Stimulated activated CD8-positive, alpha-beta memory T cell treated with anti-CD3 and anti-CD28 coated beads, Interleukin-15, amount 100 ng/mL, for 1 hour (primary cell): ENCODE measurements around the gene DFFA.
"Not testable (repeated sequence)": the region's sequence is repeated elsewhere in the genome, so short reads cannot be mapped to it uniquely, and the experiment has no call there.

Experiments used
- DNase-seq: peaks from one replicate; pipeline ENCODE4 v3.0.0-alpha.2; 2020; ENCODE audit warnings: low read depth

The DFFA gene

DNA sequence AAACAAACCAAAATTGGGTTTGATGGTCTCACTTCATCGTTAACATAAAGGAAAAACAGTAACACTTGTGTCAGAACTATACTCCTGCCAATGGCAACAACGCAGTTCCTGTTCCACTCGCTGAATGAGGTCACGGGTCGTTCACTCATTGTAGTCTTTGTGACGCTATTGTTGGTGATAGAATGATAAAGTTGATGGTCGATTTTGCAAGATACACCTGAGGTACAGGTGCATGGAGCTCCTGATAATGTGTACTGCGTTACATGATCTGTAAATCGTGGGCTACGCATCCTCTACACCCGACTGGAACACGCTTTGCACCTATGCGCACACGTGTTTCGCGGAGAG lies 42.5 kb downstream of the DFFA start:
- no peak for DNase-seq

DNA sequence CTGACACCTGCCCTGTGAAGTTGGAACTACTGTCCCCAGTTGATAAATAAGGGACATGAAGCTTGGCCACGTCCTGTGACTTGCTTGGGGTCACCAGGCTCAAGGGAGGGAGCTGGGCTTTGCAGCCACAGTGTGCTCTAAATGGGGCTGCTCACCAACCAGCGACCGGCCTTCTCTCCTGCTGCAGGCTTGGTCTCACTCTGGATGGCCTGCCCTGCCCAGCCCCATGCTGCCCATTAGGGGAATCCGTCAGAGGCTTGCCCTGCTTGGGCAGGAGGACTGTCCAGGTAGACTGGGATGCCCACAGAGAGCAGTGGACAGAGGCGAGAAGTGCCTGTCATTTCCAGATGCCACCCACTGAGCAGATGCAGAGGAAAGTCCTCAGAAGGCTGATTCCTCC lies 43.3 kb downstream of the DFFA start:
- DNase-seq: no peak

DNA sequence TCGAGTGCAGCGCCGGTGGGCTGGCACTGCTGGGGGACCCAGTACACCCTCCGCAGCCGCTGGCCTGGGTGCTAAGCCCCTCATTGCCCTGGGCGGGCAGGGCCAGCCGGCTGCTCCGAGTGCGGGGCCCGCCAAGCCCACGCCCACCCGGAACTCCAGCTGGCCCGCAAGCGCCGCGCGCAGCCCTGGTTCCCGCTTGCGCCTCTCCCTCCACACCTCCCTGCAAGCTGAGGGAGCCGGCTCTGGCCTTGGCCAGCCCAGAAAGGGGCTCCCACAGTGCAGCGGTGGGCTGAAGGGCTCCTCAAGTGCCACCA lies 45.8 kb downstream of the DFFA start:
- DNase-seq: not testable (repeated sequence)

DNA sequence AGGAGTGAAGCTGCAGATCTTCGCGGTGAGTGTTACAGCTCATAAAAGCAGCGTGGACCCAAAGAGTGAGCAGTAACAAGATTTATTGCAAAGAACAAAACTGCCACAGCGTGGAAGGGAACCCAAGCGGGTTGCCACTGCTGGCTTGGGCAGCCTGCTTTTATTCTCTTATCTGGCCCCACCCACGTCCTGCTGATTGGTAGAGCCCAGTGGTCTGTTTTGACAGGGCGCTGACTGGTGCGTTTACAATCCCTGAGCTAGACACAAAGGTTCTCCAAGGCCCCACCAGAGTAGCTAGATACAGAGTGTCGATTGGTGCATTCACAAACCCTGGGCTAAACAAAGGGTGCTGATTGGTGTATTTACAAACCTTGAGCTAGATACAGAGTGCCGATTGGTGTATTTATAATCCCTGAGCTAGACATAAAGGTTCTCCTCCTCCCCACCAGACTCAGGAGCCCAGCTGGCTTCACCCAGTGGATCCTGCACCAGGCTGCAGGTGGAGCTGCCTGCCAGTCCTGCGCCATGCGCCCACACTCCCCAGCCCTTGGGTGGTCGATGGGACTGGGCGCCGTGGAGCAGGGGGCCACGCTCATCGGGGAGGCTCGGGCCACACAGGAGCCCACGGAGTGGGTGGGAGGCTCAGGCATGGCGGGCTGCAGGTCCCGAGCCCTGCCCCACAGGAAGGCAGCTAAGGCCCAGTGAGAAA lies 46.3 kb downstream of the DFFA start:
- DNase-seq: not testable (repeated sequence)

DNA sequence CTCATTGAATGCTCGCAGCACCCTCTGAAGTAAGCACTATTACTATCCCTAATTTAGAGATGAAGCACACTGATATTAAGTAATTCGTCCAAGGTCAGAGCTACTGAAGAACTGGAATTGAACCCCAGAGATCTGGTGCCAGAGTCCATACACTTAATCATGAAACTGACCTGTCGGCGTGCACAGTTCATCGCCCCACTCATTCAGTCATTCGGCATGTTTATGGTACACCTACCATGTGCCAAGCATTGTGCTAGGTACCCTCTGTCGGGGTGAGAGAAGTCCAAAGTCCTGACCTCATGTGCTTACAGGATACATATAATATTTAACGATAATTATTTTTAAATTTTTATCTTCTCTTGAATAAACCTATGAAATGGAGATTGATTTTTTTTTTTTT lies 47.7 kb downstream of the DFFA start:
- no peak for DNase-seq

DNA sequence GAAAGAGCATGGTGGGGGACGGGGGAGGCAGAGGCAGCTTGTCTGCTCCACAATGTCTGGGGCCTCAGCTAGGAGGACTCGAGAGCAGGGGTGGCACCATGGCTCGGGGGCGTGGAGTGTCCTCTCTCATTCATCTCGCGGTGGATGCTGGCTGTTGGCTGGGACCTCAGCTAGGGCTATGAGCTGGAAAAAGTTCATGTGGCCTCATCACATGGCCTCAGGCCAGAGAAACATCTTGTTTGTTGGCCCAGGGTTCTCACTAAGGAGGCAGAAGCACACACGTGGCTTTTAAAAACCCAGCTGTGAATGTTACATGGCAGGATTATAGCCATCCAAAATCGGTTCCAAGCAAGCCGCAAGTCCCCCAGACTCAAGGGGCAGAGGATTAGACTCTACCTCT lies 48.3 kb downstream of the DFFA start:
- DNase-seq: no peak

DNA sequence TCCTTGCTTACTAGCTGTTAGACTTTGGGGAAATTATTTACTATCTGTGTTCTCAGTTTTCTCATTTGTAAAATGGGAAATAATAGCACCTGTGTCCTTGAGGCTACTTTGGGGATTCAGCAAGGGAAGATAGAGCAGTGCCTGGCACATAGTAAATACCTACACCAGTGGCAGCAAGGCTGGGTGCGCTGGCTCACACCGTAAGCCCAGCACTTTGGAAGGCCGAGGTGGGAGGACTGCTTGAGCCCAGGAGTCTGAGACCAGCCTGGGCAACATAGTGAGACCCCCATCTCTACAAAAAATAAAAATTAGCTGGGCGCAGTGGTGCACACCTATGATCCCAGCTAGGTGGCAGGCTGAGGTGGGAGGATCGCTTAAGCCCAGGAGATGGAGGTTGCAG lies 50.7 kb downstream of the DFFA start:
- no peak for DNase-seq

DNA sequence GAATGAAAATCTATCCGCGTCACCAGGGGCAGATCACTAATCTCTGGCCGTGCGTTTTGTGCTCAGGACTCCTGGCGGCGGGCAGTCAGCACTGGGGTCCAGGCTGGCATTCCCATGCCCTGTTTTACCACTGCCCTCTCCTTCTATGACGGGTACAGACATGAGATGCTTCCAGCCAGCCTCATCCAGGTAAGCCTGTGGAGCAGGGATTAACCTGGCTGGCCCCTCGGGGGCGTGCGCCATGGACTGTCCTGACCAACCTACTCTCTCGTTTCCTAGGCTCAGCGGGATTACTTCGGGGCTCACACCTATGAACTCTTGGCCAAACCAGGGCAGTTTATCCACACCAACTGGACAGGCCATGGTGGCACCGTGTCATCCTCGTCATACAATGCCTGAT lies 53.0 kb downstream of the DFFA start:
- DNase-seq: no peak

DNA sequence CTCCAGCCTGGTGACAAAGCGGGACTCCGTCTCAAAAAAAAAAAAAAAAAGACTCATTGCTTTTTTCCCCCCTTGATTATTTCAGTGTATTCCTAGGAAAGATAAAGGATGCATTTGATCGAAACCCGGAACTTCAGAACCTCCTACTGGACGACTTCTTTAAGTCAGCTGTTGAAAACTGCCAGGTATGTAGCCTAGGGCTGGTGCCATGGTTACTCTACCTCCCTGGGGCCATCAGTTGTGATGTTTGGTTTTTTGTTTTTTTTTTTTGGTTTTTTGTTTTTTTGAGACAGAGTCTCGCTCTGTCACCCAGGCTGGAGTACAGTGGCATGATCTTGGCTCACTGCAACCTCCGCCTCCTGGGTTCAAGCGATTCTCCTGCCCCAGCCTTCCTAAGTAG lies 53.6 kb downstream of the DFFA start:
- DNase-seq: not testable (repeated sequence)

DNA sequence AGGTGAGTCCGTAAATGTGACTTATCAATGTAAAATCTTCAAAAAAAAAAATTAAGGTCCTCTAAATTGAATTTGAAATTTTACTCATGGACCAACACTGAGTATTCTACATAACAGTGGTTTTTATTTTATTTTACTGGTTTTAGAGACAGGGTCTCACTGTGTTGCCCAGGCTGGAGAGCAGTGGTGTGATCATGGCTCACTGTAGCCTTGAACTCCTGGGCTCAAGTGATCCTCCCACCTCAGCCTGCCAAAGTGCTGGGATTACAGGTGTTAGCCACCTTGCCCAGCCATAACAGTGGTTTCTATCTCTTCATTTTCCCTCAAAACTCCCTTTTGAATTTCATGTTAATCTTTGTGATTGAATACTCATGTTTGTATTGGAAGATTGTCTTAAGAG lies 56.4 kb downstream of the DFFA start:
- DNase-seq: not testable (repeated sequence)

DNA sequence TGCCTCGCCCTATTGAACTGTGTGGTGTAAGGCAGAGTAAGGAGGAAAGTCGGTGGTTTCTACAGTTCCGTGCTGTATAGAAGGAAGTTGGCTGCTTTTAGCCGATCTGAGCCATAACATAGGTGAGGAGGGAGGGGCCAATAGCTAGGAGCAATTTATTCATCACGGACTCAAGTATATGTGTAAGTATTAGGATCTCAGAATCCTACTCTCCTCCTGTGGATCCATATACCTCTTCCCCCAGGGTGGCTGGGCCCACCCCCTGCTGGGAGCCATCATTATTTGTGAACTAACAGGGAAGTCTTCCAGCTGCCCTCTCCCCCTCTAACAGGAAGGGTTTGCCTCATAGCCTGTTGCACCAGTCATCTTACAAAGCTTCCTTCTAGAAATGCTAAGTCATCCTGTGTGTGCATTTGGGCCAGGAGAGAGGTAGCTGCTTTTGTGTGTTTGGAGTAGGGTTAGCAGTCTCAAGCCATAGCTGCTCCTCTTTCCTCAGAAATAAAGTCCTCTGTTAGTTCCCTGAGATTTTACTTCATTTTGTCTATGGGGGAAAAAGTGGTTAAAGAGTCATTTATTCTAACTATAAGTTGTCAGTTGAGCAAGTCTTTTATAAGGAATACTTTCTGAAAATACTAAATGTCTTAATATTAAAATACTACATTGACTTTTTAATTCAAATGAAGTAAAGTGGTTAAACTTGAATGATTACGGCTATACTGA lies 57.0 kb downstream of the DFFA start:
- no peak for DNase-seq

DNA sequence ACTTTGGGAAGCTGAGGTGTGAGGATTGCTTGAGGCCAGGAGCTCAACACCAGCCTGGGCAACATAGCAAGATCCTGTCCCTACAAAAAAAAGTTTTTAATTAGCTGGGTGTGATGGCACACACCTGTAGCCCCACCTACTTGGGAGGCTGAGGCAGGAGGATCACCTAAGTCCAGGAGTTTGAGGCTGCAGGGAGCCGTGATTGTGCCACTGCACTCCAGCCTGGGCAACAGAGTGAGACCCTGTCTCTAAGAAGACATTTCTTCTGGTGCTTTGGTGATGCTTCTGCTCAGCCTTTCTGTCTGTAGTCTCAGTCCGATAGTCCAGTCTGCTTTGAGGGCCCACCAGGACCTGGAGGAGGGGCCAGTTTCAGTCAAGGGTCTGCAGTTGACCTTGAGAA lies 65.1 kb downstream of the DFFA start:
- DNase-seq: no peak
